ENCODE measurements around the gene UQCRC1.

- TF ChIP-seq, protein P1, sequence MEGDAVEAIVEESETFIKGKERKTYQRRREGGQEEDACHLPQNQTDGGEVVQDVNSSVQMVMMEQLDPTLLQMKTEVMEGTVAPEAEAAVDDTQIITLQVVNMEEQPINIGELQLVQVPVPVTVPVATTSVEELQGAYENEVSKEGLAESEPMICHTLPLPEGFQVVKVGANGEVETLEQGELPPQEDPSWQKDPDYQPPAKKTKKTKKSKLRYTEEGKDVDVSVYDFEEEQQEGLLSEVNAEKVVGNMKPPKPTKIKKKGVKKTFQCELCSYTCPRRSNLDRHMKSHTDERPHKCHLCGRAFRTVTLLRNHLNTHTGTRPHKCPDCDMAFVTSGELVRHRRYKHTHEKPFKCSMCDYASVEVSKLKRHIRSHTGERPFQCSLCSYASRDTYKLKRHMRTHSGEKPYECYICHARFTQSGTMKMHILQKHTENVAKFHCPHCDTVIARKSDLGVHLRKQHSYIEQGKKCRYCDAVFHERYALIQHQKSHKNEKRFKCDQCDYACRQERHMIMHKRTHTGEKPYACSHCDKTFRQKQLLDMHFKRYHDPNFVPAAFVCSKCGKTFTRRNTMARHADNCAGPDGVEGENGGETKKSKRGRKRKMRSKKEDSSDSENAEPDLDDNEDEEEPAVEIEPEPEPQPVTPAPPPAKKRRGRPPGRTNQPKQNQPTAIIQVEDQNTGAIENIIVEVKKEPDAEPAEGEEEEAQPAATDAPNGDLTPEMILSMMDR (IDR thresholded peaks at IDR 0.05; ENCODE audit: low read depth, low read length), result no peak
- TF ChIP-seq MYC (IDR thresholded peaks at IDR 0.05; ENCODE audit: low read depth, low read length) (no peak), POLR2A (IDR thresholded peaks at IDR 0.05; ENCODE audit: extremely low read depth, insufficient read length) (no peak)
- TF ChIP-seq, protein P2, sequence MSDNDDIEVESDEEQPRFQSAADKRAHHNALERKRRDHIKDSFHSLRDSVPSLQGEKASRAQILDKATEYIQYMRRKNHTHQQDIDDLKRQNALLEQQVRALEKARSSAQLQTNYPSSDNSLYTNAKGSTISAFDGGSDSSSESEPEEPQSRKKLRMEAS (IDR thresholded peaks at IDR 0.05; ENCODE audit: low read depth, low read length), result no peak
Observed at GRCh38 chr3:48564667-48565066, 44.8 kb downstream of the UQCRC1 start.

Measured in NB4 (cell line).